Renal pelvis (tissue), 4 donors: ENCODE results near the gene SSNA1. TPM values are rescaled to one million over a fixed set of nuclear protein-coding genes. Genes with fewer than 3 reads are reported as not detected.

Source experiments
- DNase-seq: peaks from one replicate; pipeline ENCODE4 v3.0.0-alpha.2; 2013
- polyA plus RNA-seq, 3 donors: library from polyadenylated mRNA; unstranded; fragments of 120-200 nt; gene quantifications; one replicate each; pipeline ENCODE4 v1.2.1, GENCODE V29; 2013; ENCODE audit not compliant: insufficient read length in 3 of 3

Gene SSNA1
- polyA plus RNA-seq, 3 donors = 55.4 to 69.1 (median 65.3) TPM

DNA sequence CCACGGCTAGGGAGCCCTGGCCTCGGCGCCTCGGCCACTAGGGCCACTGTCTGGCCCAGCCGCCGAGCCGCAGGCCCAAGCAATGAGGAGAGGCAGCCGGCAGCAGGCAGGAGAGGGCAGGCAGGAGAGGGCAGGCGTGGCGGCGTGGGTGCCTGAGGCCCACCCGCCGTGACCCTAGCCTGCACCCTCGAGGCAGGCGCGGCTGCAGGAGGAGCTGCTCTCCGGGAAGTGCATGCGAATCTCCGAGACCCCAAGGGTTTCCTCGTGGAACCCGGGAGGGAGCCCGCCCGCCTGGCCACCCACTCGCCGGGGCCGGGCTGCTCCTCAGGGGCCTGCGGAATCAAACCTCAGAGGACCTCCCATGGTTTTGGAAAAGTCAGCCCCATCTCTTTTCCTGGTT lies 40.2 kb upstream of the SSNA1 start:
- DNase-seq = no peak

- no peak for DNase-seq
Observed at GRCh38 chr9:137148661-137149060, 39.8 kb upstream of the SSNA1 start.

DNA sequence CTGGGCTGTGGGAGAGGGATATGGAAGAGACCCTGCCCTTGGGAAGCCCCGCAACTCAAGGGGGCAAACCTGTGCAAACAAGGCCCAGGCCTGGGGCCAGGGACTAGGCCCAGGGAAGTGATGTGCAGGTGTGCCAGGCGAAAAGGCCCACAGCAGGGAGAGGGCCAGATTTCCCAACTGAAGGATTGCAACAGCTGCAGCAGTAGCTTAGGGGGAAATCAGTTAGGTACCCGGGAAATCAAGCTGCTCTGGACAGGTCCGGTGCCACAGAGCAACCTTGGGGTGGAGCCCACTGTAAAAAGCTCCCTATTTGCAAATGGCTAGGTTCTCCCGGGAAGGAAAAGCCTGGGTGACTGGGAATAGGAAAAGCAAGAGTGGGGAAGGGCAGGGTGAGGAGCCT lies 39.1 kb upstream of the SSNA1 start:
- DNase-seq = no peak

- DNase-seq = no peak
Observed at GRCh38 chr9:137149942-137150616, 38.4 kb upstream of the SSNA1 start.

- DNase-seq = no peak
Observed at GRCh38 chr9:137150617-137151457, 37.6 kb upstream of the SSNA1 start.

DNA sequence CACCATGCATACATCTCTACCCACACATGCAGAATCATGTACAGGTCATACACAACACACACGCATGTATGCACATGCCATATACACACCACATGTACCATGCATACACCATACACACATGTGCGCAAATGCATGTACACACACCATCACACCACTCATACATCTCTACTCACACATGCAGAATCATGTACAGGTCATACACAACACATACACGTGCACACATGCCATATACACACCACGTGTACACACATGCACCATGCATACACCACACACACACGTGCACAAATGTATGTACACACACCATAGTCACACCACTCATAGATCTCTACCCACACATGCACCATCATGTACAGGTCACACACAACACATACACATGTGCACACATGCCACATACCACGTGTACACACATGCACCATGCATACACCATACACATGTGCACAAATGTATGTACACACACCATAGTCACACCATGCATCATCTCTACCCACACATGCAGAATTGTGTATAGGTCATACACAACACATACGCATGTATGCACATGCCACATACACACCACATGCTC lies 35.6 kb upstream of the SSNA1 start:
- DNase-seq = no peak

DNA sequence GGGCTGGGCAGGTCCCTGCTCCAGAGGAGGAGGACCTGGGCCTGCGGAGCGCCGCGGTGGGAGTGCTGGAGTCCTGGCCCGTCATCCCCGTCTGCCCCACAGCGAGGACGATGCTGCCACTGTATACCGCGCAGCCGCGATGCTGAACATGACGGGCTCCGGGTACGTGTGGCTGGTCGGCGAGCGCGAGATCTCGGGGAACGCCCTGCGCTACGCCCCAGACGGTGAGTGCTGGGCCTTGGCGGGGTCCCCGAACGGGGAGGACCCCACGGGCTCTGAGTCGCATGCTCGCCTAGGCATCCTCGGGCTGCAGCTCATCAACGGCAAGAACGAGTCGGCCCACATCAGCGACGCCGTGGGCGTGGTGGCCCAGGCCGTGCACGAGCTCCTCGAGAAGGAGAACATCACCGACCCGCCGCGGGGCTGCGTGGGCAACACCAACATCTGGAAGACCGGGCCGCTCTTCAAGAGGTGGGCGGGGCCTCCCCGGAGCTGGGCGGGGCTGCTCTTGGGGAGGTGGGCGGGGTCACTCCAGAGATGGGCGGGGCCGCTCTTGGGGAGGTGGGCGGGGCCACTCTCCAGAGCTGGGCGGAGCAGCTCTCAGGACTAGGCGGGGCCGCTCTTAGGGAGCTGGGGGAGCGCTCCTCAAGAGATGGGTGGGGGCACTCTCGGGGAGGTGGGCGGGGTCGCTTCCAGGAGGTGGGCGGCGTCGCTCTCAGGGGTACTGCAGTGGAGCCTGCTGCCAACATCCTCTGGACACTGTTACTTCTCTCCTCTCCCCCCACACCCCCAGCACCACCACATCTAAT lies 31.7 kb upstream of the SSNA1 start:
- no peak for DNase-seq

GRCh38 chr9:137157618-137158415 lies 30.7 kb upstream of the SSNA1 start:
- no peak for DNase-seq

GRCh38 chr9:137158625-137159024 lies 29.9 kb upstream of the SSNA1 start:
- DNase-seq = no peak

DNA sequence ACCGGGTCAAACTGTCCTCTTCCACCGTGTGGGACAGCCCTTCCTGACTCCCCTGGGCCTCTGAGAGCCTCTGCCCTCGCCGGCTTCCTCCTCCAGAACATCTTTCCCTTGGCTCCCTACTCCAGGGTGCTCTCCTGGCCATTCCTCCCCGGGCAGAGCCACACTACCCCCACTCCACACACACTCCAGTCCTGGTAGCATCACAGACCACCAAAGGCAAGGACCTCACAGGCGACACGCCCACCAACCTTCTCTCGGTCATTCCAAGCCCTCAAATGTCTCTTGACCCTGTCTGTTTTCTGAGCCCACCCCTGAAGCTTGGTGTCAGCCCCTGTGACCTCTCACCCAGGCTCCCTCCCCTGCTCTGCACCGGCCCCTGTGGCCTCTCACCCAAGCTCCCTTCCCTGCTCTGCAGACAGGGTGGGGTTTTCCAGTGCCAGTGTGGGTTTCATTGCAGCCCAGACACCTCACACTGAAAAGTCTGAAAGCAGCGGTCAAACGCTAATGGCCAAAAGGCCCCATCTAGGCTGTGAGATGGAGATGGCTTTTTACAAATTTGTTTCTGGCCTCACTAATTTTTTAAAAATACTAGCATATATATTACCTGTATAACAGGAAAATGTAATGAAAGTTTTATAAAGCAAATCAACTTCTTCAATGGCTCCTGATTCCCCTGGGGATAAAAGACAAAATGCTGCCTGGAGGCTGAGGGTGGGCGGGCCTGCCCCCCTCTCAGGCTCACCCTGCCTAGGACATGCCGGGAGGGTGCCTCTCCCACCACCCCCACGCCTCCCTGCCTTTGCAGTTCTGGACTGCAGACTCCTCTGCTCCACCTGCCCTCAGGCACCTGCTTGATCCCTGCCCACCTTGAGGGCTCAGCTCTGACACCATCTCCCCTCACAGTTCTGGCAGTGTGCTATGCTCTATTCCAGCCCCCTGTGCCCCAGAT lies 29.1 kb upstream of the SSNA1 start:
- no peak for DNase-seq

GRCh38 chr9:137160054-137160425 lies 28.4 kb upstream of the SSNA1 start:
- no peak for DNase-seq

GRCh38 chr9:137160716-137161557 lies 27.5 kb upstream of the SSNA1 start:
- DNase-seq = no peak

DNA sequence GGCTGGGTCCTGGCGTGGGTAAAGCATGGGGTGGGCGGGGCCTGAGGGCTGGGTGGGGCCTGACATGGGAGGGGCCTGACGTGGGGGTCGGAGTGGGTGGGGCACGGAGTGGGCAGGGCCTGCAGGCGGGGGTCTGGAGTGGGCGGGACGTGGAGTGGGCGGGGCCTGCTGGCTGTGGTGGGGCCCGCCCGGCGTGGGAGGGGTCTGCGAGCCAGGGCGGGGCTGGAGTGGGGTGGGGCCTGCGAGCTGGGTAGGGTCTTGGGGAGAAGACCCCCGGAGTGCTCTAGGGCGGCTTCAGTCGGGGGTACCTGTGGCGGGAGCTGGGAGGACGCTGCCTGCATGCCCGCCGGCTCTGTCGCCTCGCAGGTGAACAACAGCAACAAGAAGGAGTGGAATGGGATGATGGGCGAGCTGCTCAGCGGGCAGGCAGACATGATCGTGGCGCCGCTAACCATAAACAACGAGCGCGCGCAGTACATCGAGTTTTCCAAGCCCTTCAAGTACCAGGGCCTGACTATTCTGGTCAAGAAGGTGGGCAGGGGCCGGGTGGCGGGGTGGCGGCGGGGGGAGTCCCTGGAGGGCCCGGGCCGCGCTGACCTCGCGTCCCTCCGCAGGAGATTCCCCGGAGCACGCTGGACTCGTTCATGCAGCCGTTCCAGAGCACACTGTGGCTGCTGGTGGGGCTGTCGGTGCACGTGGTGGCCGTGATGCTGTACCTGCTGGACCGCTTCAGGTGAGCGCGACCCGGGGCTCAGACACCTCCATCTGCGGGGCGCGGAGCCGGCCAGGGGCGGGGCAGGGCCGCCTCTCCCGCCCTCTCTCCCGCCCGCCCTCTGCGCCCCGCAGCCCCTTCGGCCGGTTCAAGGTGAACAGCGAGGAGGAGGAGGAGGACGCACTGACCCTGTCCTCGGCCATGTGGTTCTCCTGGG lies 26.7 kb upstream of the SSNA1 start:
- no peak for DNase-seq

GRCh38 chr9:137162505-137163364 lies 25.7 kb upstream of the SSNA1 start:
- no peak for DNase-seq

DNA sequence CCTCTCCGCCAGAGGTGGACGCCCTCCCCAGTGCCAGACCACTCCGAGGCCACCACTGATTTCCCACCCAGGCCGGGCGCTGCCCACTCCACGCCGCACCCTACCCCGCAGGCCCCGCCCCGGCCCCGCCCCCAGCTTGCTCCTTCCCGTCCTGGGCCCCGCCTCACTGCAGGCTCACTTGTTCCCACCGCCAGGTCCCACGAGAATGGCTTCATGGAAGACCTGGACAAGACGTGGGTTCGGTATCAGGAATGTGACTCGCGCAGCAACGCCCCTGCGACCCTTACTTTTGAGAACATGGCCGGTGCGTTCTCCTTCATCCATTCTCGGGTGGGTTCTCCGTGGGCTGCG lies 25.1 kb upstream of the SSNA1 start:
- no peak for DNase-seq

DNA sequence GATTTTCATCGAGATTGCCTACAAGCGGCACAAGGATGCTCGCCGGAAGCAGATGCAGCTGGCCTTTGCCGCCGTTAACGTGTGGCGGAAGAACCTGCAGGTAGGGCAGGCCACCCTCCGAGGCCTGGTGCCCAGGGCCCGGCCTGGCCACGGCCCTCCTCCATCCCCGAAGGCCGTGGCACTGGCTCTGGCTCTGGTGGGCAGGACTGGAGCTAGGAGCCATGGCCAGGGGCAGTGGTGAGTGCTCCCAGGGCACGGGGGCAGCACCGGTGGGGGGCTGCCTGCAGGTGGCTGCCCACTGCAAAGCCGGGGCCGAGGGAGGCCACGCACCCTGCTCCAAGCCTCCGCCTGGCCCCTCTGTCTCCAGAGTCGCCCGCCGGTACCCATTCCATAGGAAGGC lies 24.7 kb upstream of the SSNA1 start:
- no peak for DNase-seq
